Right cardiac atrium (tissue), 5 donors: ENCODE data around the gene ST3GAL3. TPM values are rescaled to one million over a fixed set of nuclear protein-coding genes. Genes with fewer than 3 reads are reported as not detected.
A peak's percentile ranks its signal among the peaks of the same experiment; 100 is the strongest.

ENCODE experiments used
- ATAC-seq, 2 donors: fragments of 200-7000 bp; cut with Tn5 transposase; one replicate each; pipeline versions ENCODE4 v1.8.0 to v1.9.1; 2020; ENCODE audit warnings: moderate library complexity in 2 of 2, mild to moderate bottlenecking in 1 of 2
- DNase-seq, 3 donors: peaks; one replicate each; pipeline ENCODE4 v3.0.0-alpha.2; 2020
- H3K27ac ChIP-seq: one replicate; pipeline ENCODE4 v1.5.1; 2013; ENCODE audit warnings: mild to moderate bottlenecking, low read length, control low read depth, moderate library complexity
- H3K27me3 ChIP-seq: one replicate; pipeline ENCODE4 v1.6.1; 2013; ENCODE audit not compliant: control insufficient read depth, insufficient read depth
- H3K4me1 ChIP-seq: one replicate; pipeline ENCODE4 v1.6.1; 2013; ENCODE audit warnings: low read length; ENCODE audit not compliant: control insufficient read depth, insufficient read depth
- H3K4me3 ChIP-seq: one replicate; pipeline ENCODE4 v1.5.1; 2013; ENCODE audit warnings: low read length, control low read depth
- H3K9me3 ChIP-seq: one replicate; pipeline ENCODE4 v1.6.1; 2013; ENCODE audit warnings: low read length; ENCODE audit not compliant: control insufficient read depth
- WGBS: extraction: QIAGEN DNeasy Blood & Tissue Kit; methylation state at CpG from one replicate; pipeline ENCODE4 v1.1.7; 2013; 5-methylcytosine and 5-hydroxymethylcytosine counted together
- intact Hi-C, 4 donors: fragments of 100-400 bp; cut with DNase I; formaldehyde crosslinking; loops; one replicate each; pipeline versions ENCODE4 v1.11.0 to v1.14.0; 2022 to 2023
- polyA plus RNA-seq: library from polyadenylated mRNA; stranded (reverse); fragments of 200-250 nt; gene quantifications from one replicate; pipeline ENCODE4 v1.2.3, GENCODE V29; 2013
- total RNA-seq, 4 donors: library from RNA; stranded (reverse); fragmentation: NEBNext Ultra II Directional; extraction: Animal tissue kit (Norgen Biotek cat#: 25700); gene quantifications; one replicate each; pipeline ENCODE4 v1.2.1, GENCODE V29; 2021
- donor health status: healthy with polysubstance abuse.
- donor health status: DM: no; HTN: yes; CAD: no.
- donor health status: DM: no; HTN: no; CAD: no.
- donor health status: DM: no; HTN: yes; CAD: no; lungs with severe emphysema.
- donor health status: DM: yes; HTN: yes; CAD: no.

The ST3GAL3 gene
- total and polyA plus RNA-seq, 5 donors: 19.6 to 26.3 (median 21.9) TPM

- 83% methylated on average over 2 of the region's 2 CpGs for WGBS
- H3K27ac ChIP-seq: no peak overlapping the region
- ATAC-seq (no peak), DNase-seq (no peak)
- no peaks in the 10 kb centered on the region for H3K4me1 ChIP-seq
- intact Hi-C loops: no loop called here
- H3K9me3 ChIP-seq: no peaks in the 10 kb centered on the region
- no peak overlapping the region for H3K4me3 ChIP-seq
- no peaks in the 10 kb centered on the region for H3K27me3 ChIP-seq
Measured at GRCh38 chr1:43678940-43679339, 28.4 kb upstream of the ST3GAL3 start.

GRCh38 chr1:43683560-43683959 lies 23.8 kb upstream of the ST3GAL3 start:
- Histone ChIP-seq H3K9me3 (no peaks in the 10 kb centered on the region), H3K27me3 (no peaks in the 10 kb centered on the region), H3K27ac (no peak overlapping the region), H3K4me1 (no peaks in the 10 kb centered on the region), H3K4me3 (no peak overlapping the region)
- no peak for DNase-seq
- intact Hi-C loops: no loop called here
- no peak for ATAC-seq
- 97% methylated on average over 4 of the region's 4 CpGs for WGBS

GRCh38 chr1:43686801-43687200 lies 20.5 kb upstream of the ST3GAL3 start:
- ATAC-seq: no peak
- WGBS: 94% methylated on average over 3 of the region's 3 CpGs
- intact Hi-C loops: no loop called here

GRCh38 chr1:43687301-43688108 lies 19.8 kb upstream of the ST3GAL3 start:
- Histone ChIP-seq H3K9me3 (no peaks in the 10 kb centered on the region), H3K4me1 (no peaks in the 10 kb centered on the region), H3K27ac (no peak overlapping the region), H3K27me3 (no peaks in the 10 kb centered on the region), H3K4me3 (no peak overlapping the region)
- 38% methylated on average over 5 of the region's 5 CpGs for WGBS
- intact Hi-C loops: no loop called here
- DNase-seq: no peak
- ATAC-seq: no peak

More at GRCh38 chr1:43686801-43687200, 20.5 kb upstream of the ST3GAL3 start:
- Histone ChIP-seq H3K27me3 (no peaks in the 10 kb centered on the region), H3K4me1 (no peaks in the 10 kb centered on the region), H3K4me3 (no peak overlapping the region), H3K27ac (no peak overlapping the region), H3K9me3 (no peaks in the 10 kb centered on the region)
- no peak for DNase-seq

DNA sequence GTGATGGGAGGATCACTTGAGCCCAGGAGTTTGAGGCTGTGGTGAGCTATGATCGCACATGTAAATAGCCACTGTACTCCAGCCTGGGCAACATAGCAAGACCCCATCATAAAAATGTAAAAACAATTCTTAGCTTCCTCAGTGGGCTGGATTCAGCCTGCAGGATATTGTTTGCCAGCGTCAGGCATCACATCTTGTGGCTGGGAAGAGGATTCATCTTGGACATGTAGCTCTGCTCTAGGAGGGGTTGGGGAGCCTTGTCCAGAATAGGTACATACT lies 19.3 kb upstream of the ST3GAL3 start:
- WGBS: 98% methylated on average over 2 of the region's 2 CpGs
- DNase-seq (no peak), ATAC-seq (no peak)
- intact Hi-C loops: no loop called here
- Histone ChIP-seq H3K4me1 (no peaks in the 10 kb centered on the region), H3K4me3 (no peak overlapping the region), H3K27ac (no peak overlapping the region), H3K9me3 (no peaks in the 10 kb centered on the region), H3K27me3 (no peaks in the 10 kb centered on the region)

GRCh38 chr1:43688594-43689000 lies 18.7 kb upstream of the ST3GAL3 start:
- intact Hi-C loops: no loop called here
- DNase-seq (no peak), ATAC-seq (peak in 1 of 2 donors; percentile 62)
- Histone ChIP-seq H3K27ac (no peak overlapping the region), H3K9me3 (no peaks in the 10 kb centered on the region), H3K4me1 (no peaks in the 10 kb centered on the region), H3K4me3 (no peak overlapping the region), H3K27me3 (no peaks in the 10 kb centered on the region)
- WGBS: 53% methylated on average over 2 of the region's 2 CpGs

DNA sequence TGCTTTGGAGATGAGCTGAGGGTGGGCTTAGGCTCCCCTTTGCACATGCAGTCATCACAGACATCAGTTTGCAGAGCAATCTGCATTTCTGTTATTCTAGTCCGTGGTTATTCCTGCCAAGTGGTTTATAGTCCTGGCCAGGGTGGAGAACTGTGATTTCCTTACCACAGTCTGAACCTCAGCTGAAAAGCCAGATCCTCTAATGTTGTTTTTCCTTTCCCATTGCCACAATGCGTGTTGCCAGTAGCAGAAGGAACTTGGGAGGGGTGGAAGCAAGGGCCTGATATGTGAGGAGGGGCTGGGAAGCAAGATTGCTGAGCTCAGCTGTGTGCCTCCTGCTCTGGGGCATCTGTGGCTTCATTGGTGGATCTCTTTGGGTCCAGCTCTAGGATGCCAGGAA lies 18.0 kb upstream of the ST3GAL3 start:
- Histone ChIP-seq H3K27me3 (no peaks in the 10 kb centered on the region), H3K27ac (no peak overlapping the region), H3K9me3 (no peaks in the 10 kb centered on the region), H3K4me1 (no peaks in the 10 kb centered on the region), H3K4me3 (no peak overlapping the region)
- no peak for DNase-seq
- ATAC-seq: no peak
- 85% methylated on average over 2 of the region's 2 CpGs for WGBS
- intact Hi-C loops: no loop called here

- WGBS: 83% methylated on average over 10 of the region's 10 CpGs
- H3K27ac ChIP-seq: no peak overlapping the region
Measured at GRCh38 chr1:43691871-43692815, 15.2 kb upstream of the ST3GAL3 start.

GRCh38 chr1:43693371-43693770 lies 14.0 kb upstream of the ST3GAL3 start:
- no peaks in the 10 kb centered on the region for H3K9me3 ChIP-seq
- H3K27me3 ChIP-seq: no peaks in the 10 kb centered on the region
- H3K27ac ChIP-seq: no peak overlapping the region
- intact Hi-C loops: no loop called here
- ATAC-seq (no peak), DNase-seq (no peak)
- 86% methylated on average over 6 of the region's 6 CpGs for WGBS
- no peaks in the 10 kb centered on the region for H3K4me1 ChIP-seq
- H3K4me3 ChIP-seq: no peak overlapping the region

More at GRCh38 chr1:43691871-43692815, 15.2 kb upstream of the ST3GAL3 start:
- ATAC-seq (no peak), DNase-seq (no peak)
- intact Hi-C loops: no loop called here
- no peaks in the 10 kb centered on the region for H3K27me3 ChIP-seq
- H3K9me3 ChIP-seq: no peaks in the 10 kb centered on the region
- H3K4me3 ChIP-seq: no peak overlapping the region
- H3K4me1 ChIP-seq: no peaks in the 10 kb centered on the region

DNA sequence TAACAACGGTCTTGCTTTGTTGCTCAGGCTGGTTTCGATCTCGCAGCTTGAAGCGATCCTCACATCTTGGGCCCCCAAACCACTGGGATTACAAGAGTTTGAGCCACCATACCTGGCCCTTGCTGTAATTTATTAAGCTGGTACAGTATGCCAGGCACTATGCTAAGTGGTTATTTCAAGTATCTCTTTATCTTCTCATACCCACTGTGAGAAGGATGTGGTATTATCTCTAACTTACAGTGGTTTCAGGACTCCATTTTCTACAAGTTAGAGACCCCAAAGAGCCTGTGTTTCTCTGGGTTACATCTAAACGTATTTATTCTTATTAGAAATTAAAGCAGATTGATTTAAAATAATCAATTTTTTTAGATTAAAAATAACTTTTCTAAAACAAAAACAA lies 8.1 kb upstream of the ST3GAL3 start:
- intact Hi-C loops: no loop called here
- WGBS: 98% methylated on average over 5 of the region's 5 CpGs
- Histone ChIP-seq H3K27me3 (no peaks in the 10 kb centered on the region), H3K4me1 (no peaks in the 10 kb centered on the region), H3K9me3 (no peaks in the 10 kb centered on the region), H3K27ac (no peak overlapping the region), H3K4me3 (no peak overlapping the region)
- ATAC-seq (no peak), DNase-seq (no peak)

- Histone ChIP-seq H3K27ac (no peak overlapping the region), H3K4me1 (no peaks in the 10 kb centered on the region), H3K9me3 (no peaks in the 10 kb centered on the region), H3K4me3 (no peak overlapping the region), H3K27me3 (no peaks in the 10 kb centered on the region)
- DNase-seq: no peak
- ATAC-seq: no peak
- intact Hi-C loops: no loop called here
Measured at GRCh38 chr1:43703836-43704235, 3.5 kb upstream of the ST3GAL3 start.
